HUES64 (cell line): Measurements from ENCODE around the gene VPS9D1.
"Not testable (repeated sequence)": the region's sequence is repeated elsewhere in the genome, so short reads cannot be mapped to it uniquely, and the experiment has no call there.

Experiments
- H3K27ac ChIP-seq: 2 replicates; pipeline ENCODE4 v1.7.0; 2013; ENCODE audit warnings: low read depth, low read length, inconsistent platforms
- H3K27me3 ChIP-seq: 2 replicates; pipeline ENCODE4 v1.6.1; 2013; ENCODE audit warnings: mild to moderate bottlenecking, low read length; ENCODE audit not compliant: insufficient read depth
- H3K36me3 ChIP-seq: 2 replicates; pipeline ENCODE4 v1.6.1; 2013; ENCODE audit warnings: mild to moderate bottlenecking, low read length; ENCODE audit not compliant: insufficient read depth
- H3K4me1 ChIP-seq: 2 replicates; pipeline ENCODE4 v1.6.1; 2013; ENCODE audit warnings: mild to moderate bottlenecking, low read length, moderate library complexity; ENCODE audit not compliant: insufficient read depth
- H3K4me3 ChIP-seq: 2 replicates; pipeline ENCODE4 v1.5.1; 2013; ENCODE audit warnings: mild to moderate bottlenecking, low read length, moderate library complexity
- H3K9ac ChIP-seq: 2 replicates; pipeline ENCODE4 v1.6.1; 2013; ENCODE audit warnings: mild to moderate bottlenecking, low read depth, low read length
- H3K9me3 ChIP-seq: 2 replicates; pipeline ENCODE4 v1.6.1; 2013; ENCODE audit warnings: low read depth, low read length; ENCODE audit not compliant: insufficient read depth
- WGBS: fragments of 150-250, 120-280 bp; methylation state at CpG from one replicate; pipeline ENCODE4 v1.1.7; 2013; ENCODE audit warnings: missing lambda C conversion rate; 5-methylcytosine and 5-hydroxymethylcytosine counted together

Gene VPS9D1

DNA sequence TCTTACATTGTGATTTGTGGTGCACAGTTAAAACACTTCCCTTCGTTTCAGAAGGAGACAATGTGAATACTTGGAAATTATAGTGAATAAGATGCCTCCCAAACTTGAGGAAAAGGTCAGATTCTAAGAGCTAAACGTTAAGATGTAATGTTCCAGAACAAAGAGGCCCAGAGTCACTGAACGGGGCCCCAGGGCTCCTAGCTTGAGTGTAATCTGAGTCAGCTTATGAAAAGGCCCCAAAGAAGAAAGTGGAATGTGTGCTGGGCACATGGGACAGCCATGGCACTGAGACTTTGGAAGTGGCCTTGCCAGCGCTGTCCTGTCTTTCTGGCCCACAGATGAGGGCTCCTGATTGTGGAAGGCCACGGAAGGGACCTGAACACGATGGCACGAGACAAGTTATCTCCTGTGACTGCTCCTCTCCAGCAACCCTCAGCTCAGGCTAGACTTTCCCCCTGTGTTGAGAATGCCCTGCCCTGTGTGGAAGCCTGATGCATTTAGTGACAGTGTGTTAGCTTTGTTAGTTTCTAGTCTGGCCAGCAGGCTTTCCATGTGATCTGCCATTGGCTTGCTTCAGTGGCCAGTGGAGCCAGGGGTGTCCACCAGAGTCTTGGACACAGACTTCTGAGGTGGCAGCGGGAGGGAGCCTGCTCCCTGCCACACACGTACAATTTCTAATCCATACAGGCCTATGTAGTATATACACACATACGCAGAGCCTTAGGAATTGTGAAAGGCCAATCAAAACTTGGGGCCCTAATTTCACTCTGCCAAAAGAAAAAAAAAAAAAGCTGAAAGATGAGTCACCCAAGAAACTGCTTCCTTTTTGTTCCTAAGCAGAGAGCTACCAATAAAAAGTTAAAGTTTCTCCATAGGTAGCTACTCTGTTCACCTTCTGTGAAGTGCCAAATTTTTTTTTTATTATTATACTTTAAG, 49.9 kb downstream of the VPS9D1 start:
- Histone ChIP-seq H3K9ac (no peak overlapping the region), H3K4me1 (no peaks in the 10 kb centered on the region), H3K36me3 (peaks cover 5% of the 10 kb centered on the region; the same call in 1 of the 2 replicates), H3K9me3 (peaks cover 9% of the 10 kb centered on the region; the same call in 1 of the 2 replicates), H3K27ac (no peak overlapping the region), H3K27me3 (no peaks in the 10 kb centered on the region), H3K4me3 (no peak overlapping the region)
- 91% methylated on average over 10 of the region's 10 CpGs for WGBS

DNA sequence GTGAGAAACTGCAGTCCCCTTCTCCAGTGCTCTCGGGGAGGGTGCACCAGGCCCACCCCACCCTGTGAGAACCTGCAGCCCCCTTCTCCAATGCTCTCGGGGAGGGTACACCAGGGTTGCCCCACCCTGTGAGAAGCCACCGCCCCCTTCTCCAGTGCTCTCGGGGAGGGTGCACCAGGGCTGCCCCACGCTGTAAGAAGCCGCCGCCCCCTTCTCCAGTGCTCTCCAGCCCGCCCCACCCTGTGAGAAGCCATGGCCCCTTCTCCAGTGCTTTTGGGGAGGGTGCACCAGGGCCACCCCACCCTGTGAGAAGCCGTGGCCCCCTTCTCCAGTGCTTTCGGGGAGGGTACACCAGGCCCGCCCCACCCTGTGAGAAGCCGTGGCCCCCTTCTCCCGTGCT, 50.9 kb downstream of the VPS9D1 start:
- H3K4me3 ChIP-seq = no peak overlapping the region
- 87% methylated on average over 13 of the region's 13 CpGs for WGBS
- H3K36me3 ChIP-seq = peaks cover 7% of the 10 kb centered on the region; the same call in 1 of the 2 replicates
- H3K27me3 ChIP-seq = no peaks in the 10 kb centered on the region
- no peaks in the 10 kb centered on the region for H3K4me1 ChIP-seq
- no peak overlapping the region for H3K9ac ChIP-seq
- H3K27ac ChIP-seq = no peak overlapping the region
- H3K9me3 ChIP-seq = peaks cover 11% of the 10 kb centered on the region; the same call in 1 of the 2 replicates

DNA sequence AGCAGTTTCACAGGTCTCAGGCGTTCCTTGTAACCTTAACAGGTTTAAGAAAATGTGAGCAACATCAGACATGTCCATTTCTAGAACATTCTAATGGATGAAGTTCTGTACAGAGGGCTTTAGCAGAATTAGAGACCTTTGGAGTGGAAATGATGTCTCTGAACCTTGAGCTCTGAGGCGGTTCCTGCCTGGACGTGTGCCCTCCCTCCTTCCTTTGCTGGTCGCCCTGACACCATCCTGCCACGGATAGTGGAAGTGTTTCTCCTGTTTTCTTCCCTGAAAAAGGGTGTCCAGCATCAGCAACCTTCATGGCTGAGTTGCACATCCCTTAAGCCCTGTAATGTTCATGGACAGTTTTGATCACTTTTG, 51.9 kb downstream of the VPS9D1 start:
- H3K27ac ChIP-seq = no peak overlapping the region
- 91% methylated on average over 5 of the region's 5 CpGs for WGBS

DNA sequence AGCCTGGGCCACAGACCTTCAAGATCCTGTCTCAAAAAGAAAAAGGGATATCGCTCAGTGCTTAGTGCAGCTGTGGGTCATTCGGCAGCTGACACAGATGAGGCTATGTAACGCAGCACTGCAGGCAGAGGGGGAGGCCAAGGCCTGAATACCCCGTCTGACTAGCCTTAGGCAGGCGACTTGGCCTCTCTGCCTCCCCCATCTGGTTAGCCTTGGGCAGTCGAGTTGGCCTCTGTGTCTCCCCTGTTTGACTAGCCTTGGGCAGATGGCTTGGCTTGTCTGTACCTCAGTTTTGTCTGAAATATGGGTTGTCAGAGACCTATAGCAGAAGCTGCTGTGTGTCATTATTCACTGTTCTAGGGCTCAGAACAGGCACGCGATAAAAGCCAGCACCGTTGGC, 53.1 kb downstream of the VPS9D1 start:
- H3K27ac ChIP-seq = no peak overlapping the region
- H3K36me3 ChIP-seq = peaks cover 21% of the 10 kb centered on the region; the same call in 1 of the 2 replicates
- no peak overlapping the region for H3K9ac ChIP-seq
- peaks cover 11% of the 10 kb centered on the region; the same call in 1 of the 2 replicates for H3K9me3 ChIP-seq
- no peaks in the 10 kb centered on the region for H3K4me1 ChIP-seq
- H3K27me3 ChIP-seq = no peaks in the 10 kb centered on the region
- H3K4me3 ChIP-seq = no peak overlapping the region
- WGBS = 84% methylated on average over 9 of the region's 9 CpGs

More for the DNA sequence above, 51.9 kb downstream of the VPS9D1 start:
- peaks cover 12% of the 10 kb centered on the region; the same call in 1 of the 2 replicates for H3K36me3 ChIP-seq
- H3K27me3 ChIP-seq = no peaks in the 10 kb centered on the region
- H3K4me1 ChIP-seq = no peaks in the 10 kb centered on the region
- no peak overlapping the region for H3K9ac ChIP-seq
- H3K4me3 ChIP-seq = no peak overlapping the region
- H3K9me3 ChIP-seq = peaks cover 11% of the 10 kb centered on the region; the same call in 1 of the 2 replicates

DNA sequence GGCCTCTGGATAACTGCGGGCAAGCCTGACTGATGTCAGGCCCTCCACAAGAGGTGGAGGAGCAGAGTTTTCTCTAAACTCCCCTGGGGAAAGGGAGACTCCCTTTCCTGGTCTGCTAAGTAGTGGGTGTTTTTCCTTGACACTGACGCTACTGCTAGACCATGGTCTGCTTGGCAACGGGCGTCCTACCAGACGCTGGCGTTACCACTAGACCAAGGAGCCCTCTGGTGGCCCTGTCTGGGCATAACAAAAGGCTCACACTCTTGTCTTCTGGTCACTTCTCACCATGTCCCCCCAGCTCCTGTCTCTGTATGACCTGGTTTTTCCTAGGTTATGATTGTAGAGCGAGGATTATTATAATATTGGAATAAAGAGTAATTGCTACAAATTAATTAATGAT, 53.7 kb downstream of the VPS9D1 start:
- H3K4me1 ChIP-seq, H3K9ac ChIP-seq, H3K27me3 ChIP-seq, H3K27ac ChIP-seq, H3K4me3 ChIP-seq: not testable (repeated sequence)
- Histone ChIP-seq H3K36me3 (peaks cover 21% of the 10 kb centered on the region; the same call in 1 of the 2 replicates), H3K9me3 (peaks cover 11% of the 10 kb centered on the region; the same call in 1 of the 2 replicates)
- 54% methylated on average over 5 of the region's 7 CpGs for WGBS

DNA sequence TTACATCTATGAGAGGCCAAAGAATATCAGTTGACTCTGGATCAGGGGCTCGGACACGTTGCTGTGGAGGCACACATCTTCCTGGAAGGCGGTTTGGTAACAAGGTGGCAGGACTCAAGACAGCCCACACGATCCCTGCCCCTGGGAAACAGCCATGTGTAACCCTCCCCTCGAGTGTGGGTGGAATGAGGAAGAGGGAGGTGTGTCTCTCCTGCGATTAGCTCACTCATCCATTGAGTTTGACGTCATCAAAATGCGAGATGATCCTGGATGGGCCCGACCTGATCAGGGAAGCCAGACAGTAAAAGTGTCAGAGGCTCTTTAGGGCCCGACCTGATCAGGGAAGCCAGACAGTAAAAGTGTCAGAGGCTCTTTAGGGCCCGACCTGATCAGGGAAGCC, 56.5 kb downstream of the VPS9D1 start:
- H3K4me1 ChIP-seq, H3K9ac ChIP-seq, H3K4me3 ChIP-seq, H3K27me3 ChIP-seq, H3K27ac ChIP-seq: not testable (repeated sequence)
- WGBS = 93% methylated on average over 10 of the region's 11 CpGs
- Histone ChIP-seq H3K36me3 (peaks cover 43% of the 10 kb centered on the region), H3K9me3 (peaks cover 11% of the 10 kb centered on the region; the same call in 1 of the 2 replicates)

DNA sequence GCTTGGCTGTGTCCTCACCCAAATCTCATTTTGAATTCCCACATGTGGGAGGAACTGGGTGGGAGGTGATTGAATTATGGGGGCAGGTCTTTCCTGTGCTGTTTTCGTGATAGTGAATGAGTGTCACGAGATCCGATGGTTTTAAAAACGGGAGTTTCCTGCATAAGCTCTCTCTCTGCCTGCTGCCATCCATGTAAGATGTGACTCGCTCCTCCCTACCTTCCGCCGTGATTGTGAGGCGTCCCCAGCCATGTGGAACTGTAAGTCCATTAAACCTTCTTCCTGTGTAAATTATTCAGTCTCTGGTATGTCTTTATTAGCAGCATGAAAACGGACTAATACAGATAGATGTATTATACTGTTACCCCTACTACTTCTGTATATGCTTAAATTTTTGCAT, 59.5 kb downstream of the VPS9D1 start:
- Histone ChIP-seq H3K27ac (no peak overlapping the region), H3K9ac (no peak overlapping the region), H3K9me3 (peaks cover 6% of the 10 kb centered on the region; the same call in 1 of the 2 replicates), H3K4me1 (no peaks in the 10 kb centered on the region), H3K4me3 (no peak overlapping the region), H3K36me3 (peaks cover 42% of the 10 kb centered on the region), H3K27me3 (no peaks in the 10 kb centered on the region)
- 95% methylated on average over 8 of the region's 9 CpGs for WGBS

DNA sequence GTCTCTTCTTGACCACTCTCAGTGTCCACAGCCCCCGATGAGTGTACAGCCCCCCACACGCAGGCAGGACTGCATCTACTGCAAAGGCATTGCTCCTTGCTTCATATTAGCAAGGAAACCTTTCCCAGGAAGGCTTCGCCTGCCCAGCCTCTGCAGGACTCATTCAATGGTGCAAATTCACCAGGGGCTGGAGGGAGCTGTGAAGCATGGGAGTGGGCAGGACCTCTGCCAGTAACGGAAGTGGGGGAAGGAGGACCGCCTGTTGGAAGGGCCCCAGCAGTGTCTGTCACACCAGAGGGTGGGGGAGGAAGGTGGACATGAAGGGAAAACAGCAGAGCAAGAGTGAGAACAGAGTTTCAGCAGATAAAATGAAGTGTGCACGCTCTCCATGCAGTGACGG, 60.6 kb downstream of the VPS9D1 start:
- H3K36me3 ChIP-seq = peaks cover 39% of the 10 kb centered on the region
- H3K27me3 ChIP-seq = no peaks in the 10 kb centered on the region
- no peak overlapping the region for H3K9ac ChIP-seq
- H3K4me3 ChIP-seq = no peak overlapping the region
- no peaks in the 10 kb centered on the region for H3K4me1 ChIP-seq
- no peak overlapping the region for H3K27ac ChIP-seq
- H3K9me3 ChIP-seq = no peaks in the 10 kb centered on the region
- WGBS = 94% methylated on average over 7 of the region's 7 CpGs

DNA sequence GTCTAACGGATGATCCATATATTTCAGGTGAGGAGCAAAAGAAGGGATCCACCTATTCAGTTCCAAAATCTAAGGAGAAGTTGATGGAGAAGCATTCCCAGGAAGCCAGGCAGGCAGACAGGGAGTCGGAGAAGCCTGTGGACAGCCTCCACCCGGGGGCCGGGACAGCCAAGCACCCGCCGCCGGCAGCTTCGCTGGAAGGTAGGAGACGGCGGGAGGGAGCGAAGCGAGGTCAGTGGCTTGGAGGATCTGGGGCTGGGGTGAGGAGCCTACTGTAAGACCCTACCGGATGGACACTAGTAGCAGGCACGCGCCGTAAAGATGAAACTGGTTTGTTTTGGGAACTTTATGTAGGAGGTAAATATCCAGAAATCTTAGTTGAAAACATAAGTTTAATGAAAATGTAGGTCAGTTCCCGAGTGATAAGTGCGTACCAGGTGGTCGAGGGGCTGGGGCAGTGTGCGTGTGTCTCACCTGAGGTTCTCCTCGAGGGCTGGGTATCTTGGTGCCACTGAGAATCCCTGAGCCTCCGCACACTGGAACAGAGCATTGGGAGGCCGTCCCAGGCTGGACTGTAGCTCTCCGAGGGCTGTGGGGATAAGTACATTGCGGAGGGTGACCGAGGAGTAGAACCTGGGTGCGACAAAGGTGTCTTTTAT, 62.3 kb downstream of the VPS9D1 start:
- Histone ChIP-seq H3K9ac (peak overlapping the region; percentile 89), H3K27ac (peak overlapping the region; percentile 38; the same call in 1 of the 2 replicates), H3K4me3 (peak overlapping the region; percentile 95), H3K4me1 (no peaks in the 10 kb centered on the region), H3K27me3 (no peaks in the 10 kb centered on the region), H3K9me3 (no peaks in the 10 kb centered on the region), H3K36me3 (peaks cover 35% of the 10 kb centered on the region)
- WGBS = 22% methylated on average over 27 of the region's 27 CpGs

DNA sequence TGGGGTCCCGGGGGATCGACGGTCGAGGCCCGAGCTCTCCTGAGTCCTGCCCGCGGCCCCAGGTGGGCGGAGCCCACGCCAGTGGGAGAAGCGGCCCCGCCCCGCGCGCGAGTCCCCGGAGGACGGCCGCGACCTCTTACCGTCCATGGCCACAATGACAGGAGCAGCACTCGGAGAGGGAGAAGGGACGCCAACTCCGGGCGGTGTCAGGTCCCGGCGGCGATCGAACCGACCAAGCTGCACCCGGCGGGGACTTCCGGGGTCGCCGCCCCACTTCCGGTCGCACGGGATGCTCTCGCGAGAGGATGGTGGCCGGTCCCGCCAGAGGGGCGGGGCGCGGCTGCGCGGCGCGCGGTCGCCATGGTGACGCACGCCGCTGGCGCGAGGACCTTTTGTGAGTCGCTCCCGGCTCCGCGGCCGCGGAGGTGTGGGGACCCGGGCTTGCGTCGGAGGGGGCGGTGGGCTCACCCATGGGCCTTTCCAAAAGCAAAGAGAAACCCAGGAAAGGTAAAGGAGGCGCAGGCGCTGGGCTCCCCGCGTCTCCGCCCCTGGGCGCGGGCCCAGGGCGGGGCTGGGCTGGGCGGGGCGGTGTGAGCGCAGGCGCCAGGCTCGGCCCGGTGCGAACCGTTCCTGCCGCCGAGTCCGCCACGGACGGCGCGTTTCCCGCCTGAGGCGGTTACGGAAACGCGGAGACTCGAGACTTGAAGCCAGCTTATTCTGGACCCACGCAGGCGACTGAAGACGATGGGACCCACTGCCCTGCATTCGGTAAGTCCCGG, 63.1 kb downstream of the VPS9D1 start, which contains the start of the genes CHMP1A and SPATA33:
Gene CHMP1A (minus strand): TSS at position 267 of the 779 bp plus-strand sequence. CDS start 120 bp downstream, at position 147.
Gene SPATA33 (plus strand): TSS at position 395 of the 779 bp plus-strand sequence. CDS start 76 bp downstream, at position 471.
- H3K27ac ChIP-seq = peak within 1 kb of the TSS; percentile 62; the same call in 1 of the 2 replicates

More for the DNA sequence above, 63.1 kb downstream of the VPS9D1 start, which contains the start of the genes CHMP1A and SPATA33:
- Histone ChIP-seq H3K4me1 (no peaks in the 10 kb centered on the region), H3K36me3 (peaks cover 32% of the 10 kb centered on the region), H3K4me3 (peak within 1 kb of the TSS; percentile 95), H3K9ac (peak within 1 kb of the TSS; percentile 89), H3K27me3 (no peaks in the 10 kb centered on the region), H3K9me3 (no peaks in the 10 kb centered on the region)
- WGBS = under 1% methylated on average over 99 of the region's 99 CpGs
